Urothelium cell line (cell line): ENCODE data around the gene ENKD1.
"Not testable (repeated sequence)": the region's sequence is repeated elsewhere in the genome, so short reads cannot be mapped to it uniquely, and the experiment has no call there.

ENCODE experiments used
- DNase-seq: peaks from one replicate; pipeline ENCODE4 v3.0.0; 2011; ENCODE audit warnings: low spot score, mixed read lengths
- FAIRE-seq: peaks from 2 replicates; lab custom pipeline; 2011; peaks lifted over from hg19 to GRCh38; lab: Jason Lieb, UNC

Gene ENKD1, protein sequence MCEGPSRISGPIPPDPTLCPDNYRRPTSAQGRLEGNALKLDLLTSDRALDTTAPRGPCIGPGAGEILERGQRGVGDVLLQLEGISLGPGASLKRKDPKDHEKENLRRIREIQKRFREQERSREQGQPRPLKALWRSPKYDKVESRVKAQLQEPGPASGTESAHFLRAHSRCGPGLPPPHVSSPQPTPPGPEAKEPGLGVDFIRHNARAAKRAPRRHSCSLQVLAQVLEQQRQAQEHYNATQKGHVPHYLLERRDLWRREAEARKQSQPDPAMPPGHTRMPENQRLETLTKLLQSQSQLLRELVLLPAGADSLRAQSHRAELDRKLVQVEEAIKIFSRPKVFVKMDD

GRCh38 chr16:67666559-67667452 lies at the start of gene ENKD1, which contains the start of gene C16orf86:
Gene ENKD1, minus strand, starts transcription at chr16:67666750. Its CDS starts 308 bp downstream, at chr16:67666442.
Gene C16orf86, plus strand, starts transcription at chr16:67666814. Its CDS starts 157 bp downstream, at chr16:67666971.
- peak; percentile 92 for DNase-seq
- peak; percentile 20 for FAIRE-seq

DNA sequence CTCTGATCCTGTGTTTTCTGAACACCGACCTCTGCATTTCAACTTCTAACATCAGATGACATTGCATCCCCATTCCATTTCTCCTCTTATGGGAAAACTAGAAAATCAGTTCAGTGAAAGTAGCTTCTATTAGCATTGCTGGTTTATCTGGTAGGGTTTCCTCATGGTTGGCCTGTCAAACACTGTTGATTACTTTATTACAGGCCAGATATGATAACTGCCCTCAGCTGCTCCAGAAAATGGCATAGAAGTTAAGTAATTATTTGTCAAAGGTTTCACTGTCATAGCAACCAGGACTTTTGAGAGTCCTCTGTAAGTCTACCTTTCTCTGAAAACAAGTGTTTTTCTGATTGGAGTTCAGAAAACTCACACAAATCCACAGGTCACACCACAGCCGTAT lies 49.5 kb upstream of the ENKD1 start:
- DNase-seq (no peak), FAIRE-seq (no peak)

- no peak for DNase-seq
- no peak for FAIRE-seq
These were observed 48.0 kb upstream of the ENKD1 start for GRCh38 chr16:67714522-67714921.

DNA sequence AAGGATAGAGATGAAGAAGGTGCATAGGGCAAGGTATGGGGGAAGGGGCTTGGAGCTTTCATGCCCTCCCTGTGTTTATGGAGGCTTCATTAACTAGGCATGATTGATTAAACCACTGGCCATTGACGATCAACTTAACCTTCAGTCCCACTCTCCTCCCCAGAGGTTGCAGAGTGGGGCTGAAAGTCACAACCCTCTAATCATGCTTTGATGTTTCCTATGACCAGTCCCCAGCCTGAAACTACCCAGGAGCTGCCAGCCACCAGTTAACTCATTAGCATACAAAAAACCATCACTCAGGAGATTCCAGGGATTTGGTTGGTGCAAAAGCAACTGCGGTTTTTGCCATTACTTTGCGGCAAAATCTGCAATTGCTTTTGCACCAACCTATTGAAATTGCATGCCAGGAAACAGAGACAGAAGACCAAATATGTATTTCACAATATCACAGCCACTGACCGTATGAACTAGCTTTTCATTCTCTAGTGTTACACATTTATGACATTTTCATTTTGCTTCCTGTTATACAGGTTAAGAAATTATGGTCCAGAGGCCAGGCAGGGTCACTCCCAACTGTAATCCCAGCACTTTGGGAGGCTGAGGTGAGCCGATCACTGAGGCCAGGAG lies 47.2 kb upstream of the ENKD1 start:
- FAIRE-seq (no peak), DNase-seq (no peak)

DNA sequence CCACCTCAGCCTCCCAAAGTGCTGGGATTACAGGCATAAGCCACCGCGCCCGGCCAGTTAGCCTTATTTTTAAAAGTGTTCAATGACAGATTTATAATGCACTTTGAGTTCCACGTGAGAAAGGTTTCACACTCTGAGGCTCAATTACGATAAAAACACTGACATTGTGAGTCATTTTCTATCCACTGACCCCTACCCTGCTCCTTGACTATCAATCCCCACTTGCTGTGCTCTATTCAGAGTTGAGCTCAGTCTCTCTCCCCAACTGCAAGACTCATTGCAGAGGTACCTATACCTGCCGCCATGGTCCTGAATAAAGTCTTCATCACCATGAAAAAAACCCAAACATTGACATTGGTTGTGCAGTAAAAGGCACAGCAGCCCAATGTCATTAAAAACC lies 44.1 kb upstream of the ENKD1 start:
- DNase-seq (no peak), FAIRE-seq (no peak)

GRCh38 chr16:67709050-67709449 lies 42.5 kb upstream of the ENKD1 start:
- DNase-seq (no peak), FAIRE-seq (no peak)

DNA sequence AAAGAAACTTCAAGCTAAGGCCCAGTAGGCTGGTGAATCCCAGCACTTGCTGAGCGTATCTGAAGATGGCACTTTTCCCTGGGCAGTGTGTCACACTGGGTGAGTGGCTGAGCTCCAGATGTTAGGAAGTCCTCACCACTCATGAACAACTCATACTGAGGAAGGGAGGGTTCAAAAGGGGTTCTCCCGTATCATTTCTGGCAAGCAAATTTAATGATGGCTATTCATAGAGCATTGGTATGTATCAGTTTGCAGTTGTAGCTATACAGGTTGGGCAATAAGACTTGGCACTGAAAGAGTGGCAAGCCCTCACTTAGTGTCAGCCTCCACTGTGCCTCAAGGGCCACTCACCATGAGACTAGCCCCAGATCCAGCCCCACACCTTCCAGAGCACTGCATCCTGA lies 41.8 kb upstream of the ENKD1 start:
- FAIRE-seq = no peak
- no peak for DNase-seq

- FAIRE-seq (no peak), DNase-seq (no peak)
These were observed 41.2 kb upstream of the ENKD1 start for GRCh38 chr16:67707790-67708189.

GRCh38 chr16:67707210-67707609 lies 40.7 kb upstream of the ENKD1 start:
- FAIRE-seq (no peak), DNase-seq (no peak)

- FAIRE-seq (no peak), DNase-seq (no peak)
These were observed 37.6 kb upstream of the ENKD1 start for GRCh38 chr16:67704110-67704509.

DNA sequence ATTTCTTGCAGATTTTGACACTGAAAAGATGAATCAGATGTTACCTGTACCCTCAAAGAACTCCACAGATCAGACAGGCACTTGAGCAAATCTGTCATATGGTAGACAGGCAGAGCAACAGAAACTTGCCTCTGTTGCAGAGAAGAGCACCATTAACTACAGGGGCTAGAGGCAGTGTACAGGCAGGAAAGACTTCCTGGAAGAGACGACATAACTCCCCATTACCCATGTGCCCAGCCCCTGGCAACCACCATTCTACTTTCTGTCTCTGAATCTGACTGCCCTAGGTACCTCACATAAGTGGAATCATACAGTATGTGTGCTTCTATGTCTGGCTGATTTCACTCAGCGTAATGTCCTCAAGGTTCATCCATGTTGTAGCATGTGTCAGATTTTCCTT lies 37.1 kb upstream of the ENKD1 start:
- no peak for FAIRE-seq
- DNase-seq = no peak

DNA sequence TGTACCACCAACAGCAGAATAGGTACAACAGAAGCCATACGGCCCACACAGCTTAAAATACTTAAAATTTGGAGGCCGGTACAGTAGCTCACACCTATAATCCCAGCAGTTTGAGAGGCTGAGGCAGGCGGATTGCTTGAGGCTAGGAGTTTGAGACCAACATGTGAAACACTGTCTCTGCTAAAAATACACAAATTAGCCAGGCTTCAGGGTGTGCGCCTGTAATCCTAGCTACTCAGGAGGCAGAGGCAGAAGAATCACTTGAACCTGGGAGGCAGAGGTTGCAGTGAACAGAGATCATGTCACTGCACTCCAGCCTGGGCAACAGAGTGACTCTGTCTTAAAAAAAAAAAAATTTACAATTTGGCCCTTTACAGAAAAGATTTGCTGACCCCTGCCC lies 35.6 kb upstream of the ENKD1 start:
- DNase-seq (no peak), FAIRE-seq (no peak)

- no peak for FAIRE-seq
- no peak for DNase-seq
These were observed 34.9 kb upstream of the ENKD1 start for GRCh38 chr16:67701420-67701819.

DNA sequence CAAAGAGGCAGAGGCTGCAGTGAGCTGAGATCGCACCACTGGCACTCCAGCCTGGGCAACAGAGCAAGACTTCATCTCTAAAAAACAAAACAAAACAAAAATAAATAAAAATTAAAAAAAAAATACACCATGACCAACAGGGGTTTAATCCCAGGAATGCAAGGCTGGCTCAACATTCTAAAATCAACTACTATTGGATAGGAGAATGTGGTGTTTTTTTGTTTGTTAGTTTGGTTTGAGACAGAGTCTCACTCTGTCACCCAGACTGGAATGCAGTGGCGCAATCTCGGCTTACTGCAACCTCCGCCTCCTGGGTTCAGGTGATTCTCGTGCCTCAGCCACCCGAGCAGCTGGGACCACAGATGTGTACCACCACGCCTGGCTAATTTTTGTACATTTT lies 32.7 kb upstream of the ENKD1 start:
- FAIRE-seq = no peak
- DNase-seq = no peak

- no peak for FAIRE-seq
- no peak for DNase-seq
These were observed 31.1 kb upstream of the ENKD1 start for GRCh38 chr16:67697422-67698185.

DNA sequence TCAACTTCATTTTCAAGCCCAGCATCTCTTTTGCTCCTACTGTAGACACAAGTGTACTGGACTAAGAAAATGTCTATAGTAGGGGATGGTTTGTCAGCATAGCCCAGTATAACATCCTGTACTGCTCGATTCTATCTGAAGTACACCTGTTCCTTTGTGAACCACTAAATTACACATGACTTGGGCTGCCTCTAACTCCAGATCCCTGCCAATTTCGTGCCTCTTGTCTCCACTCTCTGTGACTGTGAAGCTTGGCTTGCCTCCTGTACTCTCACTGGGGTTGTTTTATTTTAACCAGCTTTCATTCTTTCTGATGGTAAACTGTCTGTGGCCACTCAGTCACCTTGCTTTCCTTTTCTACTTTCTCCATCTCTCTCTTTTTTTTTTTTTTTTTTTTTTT lies 28.1 kb upstream of the ENKD1 start:
- no peak for DNase-seq
- FAIRE-seq = no peak

DNA sequence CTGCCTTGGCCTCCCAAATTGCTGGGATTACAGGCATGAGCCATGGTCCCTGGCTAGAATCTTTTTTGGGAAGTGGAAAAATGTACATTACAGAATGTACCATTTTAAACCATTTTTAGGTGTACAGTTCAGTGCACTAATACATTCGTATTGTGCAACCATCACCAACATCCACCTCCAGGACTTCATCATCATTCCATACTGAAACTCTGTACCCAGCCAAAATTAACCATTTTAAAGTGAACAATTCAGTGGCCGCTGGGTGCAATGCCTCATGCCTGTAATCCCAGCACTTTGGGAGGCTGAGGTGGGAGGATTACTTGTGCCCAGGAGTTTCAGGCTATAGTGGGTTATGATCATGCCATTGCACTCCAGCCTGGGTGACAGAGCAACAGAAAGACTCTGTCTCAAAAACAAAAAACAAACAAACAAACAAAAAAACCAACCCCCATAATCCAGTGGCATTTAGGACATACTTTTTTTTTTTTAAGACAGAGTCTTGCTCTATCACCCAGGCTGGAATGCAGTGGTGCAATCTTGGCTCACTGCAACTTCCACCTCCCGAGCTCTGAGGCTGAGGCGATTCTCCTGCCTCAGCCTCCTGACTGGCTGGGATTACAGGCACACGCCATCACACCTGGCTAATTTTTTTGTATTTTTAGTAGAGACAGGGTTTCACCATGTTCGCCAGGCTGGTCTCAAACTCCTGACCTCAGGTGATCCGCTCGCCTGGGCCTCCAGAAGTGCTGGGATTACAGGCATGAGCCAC lies 27.2 kb upstream of the ENKD1 start:
- DNase-seq, FAIRE-seq: not testable (repeated sequence)

GRCh38 chr16:67685388-67686112 lies 19.0 kb upstream of the ENKD1 start:
- FAIRE-seq (no peak), DNase-seq (no peak)

GRCh38 chr16:67683767-67684166 lies 17.2 kb upstream of the ENKD1 start:
- FAIRE-seq (no peak), DNase-seq (no peak)
